Measurements from ENCODE around the gene CHD9.
"Not testable (repeated sequence)": the region's sequence is repeated elsewhere in the genome, so short reads cannot be mapped to it uniquely, and the experiment has no call there.

The CHD9 gene

GRCh38 chr16:53041320-53042051 lies 13.3 kb upstream of the CHD9 start:
- POLR2A ChIA-PET, result interaction anchor here (0.6 kb wide), 2 partner anchors 18 to 892 kb away, joined by 3 to 4 read pairs; no protein-coding TSS in a partner anchor
- peak overlapping the region in 1 of 2 experiments; percentile 2 for H3K27ac ChIP-seq (ENCODE audit: insufficient read depth in 1 of 2, low read depth in 1 of 2, low read length in 2 of 2, poor library complexity in 1 of 2, severe bottlenecking in 2 of 2)
- CTCF ChIA-PET, result interaction anchor here (0.8 kb wide), 1 partner anchor 20 kb away, joined by 3 read pairs; no protein-coding TSS in a partner anchor

GRCh38 chr16:53042235-53042701 lies 12.5 kb upstream of the CHD9 start:
- no peaks in the 10 kb centered on the region for H3K36me3 ChIP-seq (ENCODE audit: control insufficient read depth in 4 of 4, insufficient read depth in 4 of 4, low read length in 3 of 4)
- no peak for DNase-seq
- ChIA-PET CTCF (interaction anchor here (1.3 kb wide), 1 partner anchor 8 kb away, joined by 3 read pairs; no protein-coding TSS in a partner anchor), POLR2A (interaction anchor here (0.6 kb wide), 1 partner anchor 19 kb away, joined by 4 read pairs; no protein-coding TSS in a partner anchor)
- H3K9me3 ChIP-seq (ENCODE audit: control extremely low read depth in 1 of 5, control insufficient read depth in 4 of 5, insufficient read depth in 2 of 5, low read depth in 1 of 5, low read length in 4 of 5), result peaks cover 0 to 1% (median 0%) of the 10 kb centered on the region in 5 experiments
- no peaks in the 10 kb centered on the region for H3K27me3 ChIP-seq (replicated peaks in 2 of 5; ENCODE audit: control insufficient read depth in 4 of 5, insufficient read depth in 5 of 5, low read length in 4 of 5)
- peaks cover 0 to 19% (median 17%) of the 10 kb centered on the region in 4 experiments for H3K4me1 ChIP-seq (ENCODE audit: control extremely low read depth in 1 of 4, control insufficient read depth in 4 of 4, insufficient read depth in 4 of 4, low read length in 3 of 4)
- 63% methylated on average over 3 of the region's 5 CpGs for WGBS (ENCODE audit: insufficient coverage)
- H3K27ac ChIP-seq (ENCODE audit: insufficient read depth in 1 of 2, low read depth in 1 of 2, low read length in 2 of 2, poor library complexity in 1 of 2, severe bottlenecking in 2 of 2), result no peak overlapping the region
- no peak overlapping the region for H3K4me3 ChIP-seq (ENCODE audit: control insufficient read depth in 1 of 7, extremely low read depth in 1 of 7, insufficient read depth in 4 of 7, low read depth in 2 of 7, low read length in 6 of 7)

More at GRCh38 chr16:53041320-53042051, 13.3 kb upstream of the CHD9 start:
- H3K36me3 ChIP-seq (ENCODE audit: control insufficient read depth in 4 of 4, insufficient read depth in 4 of 4, low read length in 3 of 4), result no peaks in the 10 kb centered on the region
- WGBS (ENCODE audit: insufficient coverage), result 40% methylated on average over 3 of the region's 4 CpGs
- H3K4me1 ChIP-seq (ENCODE audit: control extremely low read depth in 1 of 4, control insufficient read depth in 4 of 4, insufficient read depth in 4 of 4, low read length in 3 of 4), result peaks cover 0 to 19% (median 17%) of the 10 kb centered on the region in 4 experiments
- H3K4me3 ChIP-seq (ENCODE audit: control insufficient read depth in 1 of 7, extremely low read depth in 1 of 7, insufficient read depth in 4 of 7, low read depth in 2 of 7, low read length in 6 of 7), result peak overlapping the region in 3 of 7 experiments; percentile 0 to 45 (median 19)
- no peaks in the 10 kb centered on the region for H3K27me3 ChIP-seq (replicated peaks in 2 of 5; ENCODE audit: control insufficient read depth in 4 of 5, insufficient read depth in 5 of 5, low read length in 4 of 5)
- H3K9me3 ChIP-seq (ENCODE audit: control extremely low read depth in 1 of 5, control insufficient read depth in 4 of 5, insufficient read depth in 2 of 5, low read depth in 1 of 5, low read length in 4 of 5), result no peaks in the 10 kb centered on the region
- DNase-seq, result peak in 2 of 3 donors; percentile 44 to 58

GRCh38 chr16:53043428-53043831 lies 11.4 kb upstream of the CHD9 start:
- 100% methylated on average over 3 of the region's 5 CpGs for WGBS (ENCODE audit: insufficient coverage)
- POLR2A ChIA-PET, result no interaction called here
- CTCF ChIA-PET, result interaction anchor here (0.8 to 1.3 kb wide), 3 partner anchors 9 to 138 kb away, joined by 3 read pairs; no protein-coding TSS in a partner anchor

DNA sequence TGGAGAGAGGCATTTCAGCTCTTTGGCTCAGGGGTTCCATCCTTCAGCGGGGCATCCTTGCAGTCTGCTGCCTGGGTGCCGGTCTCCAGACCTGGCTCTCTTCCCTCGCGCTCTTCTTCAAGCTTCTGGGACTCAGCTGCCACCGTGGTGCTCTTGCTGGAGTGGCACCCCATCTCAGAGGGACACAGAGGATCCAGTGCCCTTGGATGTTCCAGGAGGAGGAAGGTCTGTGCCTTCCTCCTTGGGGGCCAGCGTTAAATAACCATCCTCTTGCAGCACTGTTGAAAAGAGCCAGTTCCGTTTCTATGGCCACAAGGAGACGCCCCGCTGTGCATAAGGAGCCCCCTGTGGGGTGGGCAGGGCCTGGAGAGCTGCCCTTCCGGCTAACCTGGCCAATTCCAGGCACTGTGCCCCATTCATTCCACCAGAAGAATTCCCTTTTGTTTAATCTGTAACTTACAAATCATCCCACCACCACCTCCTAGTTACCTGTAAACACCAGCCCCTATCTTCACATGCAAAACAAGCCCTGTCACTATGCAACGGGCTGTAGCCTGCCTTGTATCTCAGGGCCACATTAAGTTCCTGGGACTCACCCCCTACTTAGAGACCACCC lies 10.7 kb upstream of the CHD9 start:
- H3K27ac ChIP-seq (ENCODE audit: insufficient read depth in 1 of 2, low read depth in 1 of 2, low read length in 2 of 2, poor library complexity in 1 of 2, severe bottlenecking in 2 of 2), result no peak overlapping the region
- peaks cover 0 to 19% (median 17%) of the 10 kb centered on the region in 4 experiments for H3K4me1 ChIP-seq (ENCODE audit: control extremely low read depth in 1 of 4, control insufficient read depth in 4 of 4, insufficient read depth in 4 of 4, low read length in 3 of 4)
- no peaks in the 10 kb centered on the region for H3K36me3 ChIP-seq (ENCODE audit: control insufficient read depth in 4 of 4, insufficient read depth in 4 of 4, low read length in 3 of 4)
- peaks cover 0 to 2% (median 0%) of the 10 kb centered on the region in 5 experiments for H3K9me3 ChIP-seq (ENCODE audit: control extremely low read depth in 1 of 5, control insufficient read depth in 4 of 5, insufficient read depth in 2 of 5, low read depth in 1 of 5, low read length in 4 of 5)
- no peak overlapping the region for H3K4me3 ChIP-seq (ENCODE audit: control insufficient read depth in 1 of 7, extremely low read depth in 1 of 7, insufficient read depth in 4 of 7, low read depth in 2 of 7, low read length in 6 of 7)
- CTCF ChIA-PET, result interaction anchor here (0.8 to 0.9 kb wide), 2 partner anchors 9 to 138 kb away, joined by 3 read pairs; no protein-coding TSS in a partner anchor
- DNase-seq, result no peak
- no peaks in the 10 kb centered on the region for H3K27me3 ChIP-seq (replicated peaks in 2 of 5; ENCODE audit: control insufficient read depth in 4 of 5, insufficient read depth in 5 of 5, low read length in 4 of 5)
- POLR2A ChIA-PET, result no interaction called here
- WGBS (ENCODE audit: insufficient coverage), result 68% methylated on average over 6 of the region's 11 CpGs

More at GRCh38 chr16:53043428-53043831, 11.4 kb upstream of the CHD9 start:
- no peak for DNase-seq
- H3K27ac ChIP-seq (ENCODE audit: insufficient read depth in 1 of 2, low read depth in 1 of 2, low read length in 2 of 2, poor library complexity in 1 of 2, severe bottlenecking in 2 of 2), result no peak overlapping the region
- H3K4me1 ChIP-seq (ENCODE audit: control extremely low read depth in 1 of 4, control insufficient read depth in 4 of 4, insufficient read depth in 4 of 4, low read length in 3 of 4), result peaks cover 0 to 19% (median 17%) of the 10 kb centered on the region in 4 experiments
- H3K9me3 ChIP-seq (ENCODE audit: control extremely low read depth in 1 of 5, control insufficient read depth in 4 of 5, insufficient read depth in 2 of 5, low read depth in 1 of 5, low read length in 4 of 5), result peaks cover 0 to 2% (median 0%) of the 10 kb centered on the region in 5 experiments
- no peak overlapping the region for H3K4me3 ChIP-seq (ENCODE audit: control insufficient read depth in 1 of 7, extremely low read depth in 1 of 7, insufficient read depth in 4 of 7, low read depth in 2 of 7, low read length in 6 of 7)
- H3K27me3 ChIP-seq (replicated peaks in 2 of 5; ENCODE audit: control insufficient read depth in 4 of 5, insufficient read depth in 5 of 5, low read length in 4 of 5), result no peaks in the 10 kb centered on the region
- H3K36me3 ChIP-seq (ENCODE audit: control insufficient read depth in 4 of 4, insufficient read depth in 4 of 4, low read length in 3 of 4), result no peaks in the 10 kb centered on the region

- no peak for DNase-seq
- Histone ChIP-seq H3K27ac (ENCODE audit: insufficient read depth in 1 of 2, low read depth in 1 of 2, low read length in 2 of 2, poor library complexity in 1 of 2, severe bottlenecking in 2 of 2) (no peak overlapping the region), H3K36me3 (ENCODE audit: control insufficient read depth in 4 of 4, insufficient read depth in 4 of 4, low read length in 3 of 4) (no peaks in the 10 kb centered on the region), H3K9me3 (ENCODE audit: control extremely low read depth in 1 of 5, control insufficient read depth in 4 of 5, insufficient read depth in 2 of 5, low read depth in 1 of 5, low read length in 4 of 5) (peaks cover 0 to 2% (median 0%) of the 10 kb centered on the region in 5 experiments), H3K4me3 (ENCODE audit: control insufficient read depth in 1 of 7, extremely low read depth in 1 of 7, insufficient read depth in 4 of 7, low read depth in 2 of 7, low read length in 6 of 7) (no peak overlapping the region), H3K4me1 (ENCODE audit: control extremely low read depth in 1 of 4, control insufficient read depth in 4 of 4, insufficient read depth in 4 of 4, low read length in 3 of 4) (peaks cover 0 to 19% (median 17%) of the 10 kb centered on the region in 4 experiments), H3K27me3 (replicated peaks in 2 of 5; ENCODE audit: control insufficient read depth in 4 of 5, insufficient read depth in 5 of 5, low read length in 4 of 5) (no peaks in the 10 kb centered on the region)
- WGBS (ENCODE audit: insufficient coverage), result 93% methylated on average over 4 of the region's 6 CpGs
- POLR2A ChIA-PET, result no interaction called here
- CTCF ChIA-PET, result interaction anchor here (0.9 to 1.9 kb wide), 2 partner anchors 8 to 114 kb away, joined by 3 to 5 read pairs; no protein-coding TSS in a partner anchor
Measured at GRCh38 chr16:53045341-53046220, 9.2 kb upstream of the CHD9 start.

- CTCF ChIA-PET; H3K4me3 ChIP-seq (ENCODE audit: control insufficient read depth in 1 of 7, extremely low read depth in 1 of 7, insufficient read depth in 4 of 7, low read depth in 2 of 7, low read length in 6 of 7); POLR2A ChIA-PET; DNase-seq; H3K4me1 ChIP-seq (ENCODE audit: control extremely low read depth in 1 of 4, control insufficient read depth in 4 of 4, insufficient read depth in 4 of 4, low read length in 3 of 4); H3K9me3 ChIP-seq (ENCODE audit: control extremely low read depth in 1 of 5, control insufficient read depth in 4 of 5, insufficient read depth in 2 of 5, low read depth in 1 of 5, low read length in 4 of 5); H3K27me3 ChIP-seq (replicated peaks in 2 of 5; ENCODE audit: control insufficient read depth in 4 of 5, insufficient read depth in 5 of 5, low read length in 4 of 5); H3K27ac ChIP-seq (ENCODE audit: insufficient read depth in 1 of 2, low read depth in 1 of 2, low read length in 2 of 2, poor library complexity in 1 of 2, severe bottlenecking in 2 of 2); H3K36me3 ChIP-seq (ENCODE audit: control insufficient read depth in 4 of 4, insufficient read depth in 4 of 4, low read length in 3 of 4): not testable (repeated sequence)
- WGBS (ENCODE audit: insufficient coverage), result no CpG with 5 or more reads among the region's 5 CpGs
Measured at GRCh38 chr16:53047515-53047914, 7.3 kb upstream of the CHD9 start.

All from common myeloid progenitor, CD34-positive (primary cell).